Activated T-helper 1 cell treated with anti-CD3 and anti-CD28 coated beads, Interleukin-2, amount 50 U/mL, for 16 hours (primary cell): ENCODE results near the gene SAMD4A.
"Not testable (repeated sequence)": the region's sequence is repeated elsewhere in the genome, so short reads cannot be mapped to it uniquely, and the experiment has no call there.

Experiments
- DNase-seq, 2 donors: peaks; one replicate each; pipeline ENCODE4 v3.0.0-alpha.2; 2020; ENCODE audit warnings: low read depth in 1 of 2, low spot score in 1 of 2

Gene SAMD4A

GRCh38 chr14:54722791-54723432, 156.0 kb downstream of the SAMD4A start:
- DNase-seq, result no peak

DNA sequence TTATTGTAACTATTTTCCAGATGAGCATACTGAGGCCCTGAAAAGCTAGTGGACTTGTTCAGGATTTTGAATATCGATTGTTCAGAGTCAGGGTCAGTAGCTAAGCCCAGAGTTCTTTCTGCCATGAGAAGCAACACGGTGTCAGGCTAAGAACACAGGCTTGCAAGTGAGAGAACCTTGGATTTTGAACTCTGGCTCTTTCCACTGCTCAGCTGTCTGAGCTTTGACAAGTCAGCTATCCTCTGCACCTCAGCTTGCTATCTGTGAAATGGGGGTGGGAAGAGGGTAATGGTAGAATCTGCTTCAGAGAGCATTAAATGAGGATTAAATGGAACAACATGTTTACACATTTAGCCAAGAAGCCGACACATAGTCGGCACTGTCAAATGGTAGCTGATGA, 157.2 kb downstream of the SAMD4A start:
- DNase-seq, result no peak

GRCh38 chr14:54724676-54725325, 157.9 kb downstream of the SAMD4A start:
- DNase-seq, result no peak

- no peak for DNase-seq
Measured at GRCh38 chr14:54725998-54726397, 159.1 kb downstream of the SAMD4A start.

DNA sequence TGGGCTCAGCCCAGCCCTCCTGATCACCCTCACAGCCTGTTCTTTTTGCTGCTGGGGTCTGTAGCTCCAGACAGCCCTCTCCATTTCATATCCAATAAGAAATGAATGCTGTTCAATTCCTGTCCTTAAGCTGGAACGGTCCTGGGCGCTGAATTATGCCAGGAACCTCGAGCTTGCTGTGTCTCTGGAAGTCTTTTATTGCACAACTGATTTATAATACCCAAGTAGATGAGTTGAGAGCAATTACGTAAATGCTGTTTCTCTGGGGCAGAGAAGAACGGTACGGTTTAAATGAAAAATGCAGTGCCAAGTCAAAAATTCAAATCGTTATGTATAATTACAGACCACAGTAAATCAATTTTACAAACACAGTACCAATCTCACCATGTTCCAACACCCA, 161.0 kb downstream of the SAMD4A start:
- no peak for DNase-seq

DNA sequence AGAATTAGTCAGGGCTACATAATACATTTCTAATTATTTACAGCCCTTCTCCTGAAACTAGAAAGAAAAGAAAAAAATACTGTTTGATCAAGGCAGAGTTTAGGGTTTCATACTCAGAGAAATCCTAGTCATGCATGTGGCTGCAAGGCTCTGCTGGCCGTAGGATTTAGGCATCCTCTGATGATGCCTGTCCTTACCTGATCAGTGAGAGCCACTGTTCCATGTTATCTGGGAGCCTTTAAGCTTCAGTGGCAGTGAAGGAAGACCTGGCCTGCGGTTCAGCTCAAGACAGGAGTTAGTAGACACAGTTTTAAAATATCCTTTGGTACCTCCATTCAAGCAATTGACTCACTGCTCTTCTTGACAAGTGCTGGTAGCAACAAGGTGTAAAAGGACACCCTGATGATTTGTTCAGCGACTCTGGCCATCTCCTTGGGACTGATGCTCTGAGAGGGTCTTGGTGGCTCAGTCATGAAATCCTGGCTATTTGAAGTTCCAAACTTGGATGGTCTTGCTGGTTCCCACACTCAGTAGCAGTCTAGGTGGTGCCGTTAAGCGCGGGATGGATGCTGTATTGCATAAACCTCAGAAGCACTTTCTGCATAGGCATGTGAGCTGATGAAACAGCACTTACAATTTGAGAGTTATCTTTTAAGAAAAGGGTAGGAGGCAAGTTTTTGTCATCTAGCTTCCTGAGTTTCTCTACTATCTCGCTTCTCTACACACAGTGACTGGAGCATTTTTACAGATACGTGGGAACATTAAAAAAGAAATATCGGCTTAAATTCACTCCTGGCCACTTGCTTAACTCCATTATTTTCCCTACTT, 162.0 kb downstream of the SAMD4A start:
- DNase-seq, result no peak

- no peak for DNase-seq
Measured at GRCh38 chr14:54730156-54730961, 163.4 kb downstream of the SAMD4A start.

DNA sequence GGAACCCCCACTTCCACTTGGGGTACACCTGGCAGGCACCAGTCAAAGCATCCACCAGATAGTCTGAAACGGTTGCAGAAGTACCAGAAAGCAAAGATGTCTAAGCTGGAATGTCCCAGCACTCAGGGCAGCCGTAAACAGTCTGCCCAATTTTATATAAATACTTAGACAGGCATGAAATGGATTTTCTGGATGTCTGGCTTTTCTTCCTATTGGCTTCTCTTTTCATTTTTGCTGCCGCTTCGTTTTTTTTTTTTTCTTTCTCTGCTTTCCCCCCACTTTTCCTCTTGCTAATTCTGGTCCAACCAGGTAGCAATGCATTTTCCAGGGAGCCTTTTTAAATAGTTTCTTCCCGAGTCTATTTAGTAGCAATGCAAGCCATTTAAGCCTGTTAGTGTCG, 168.0 kb downstream of the SAMD4A start:
- DNase-seq, result no peak

DNA sequence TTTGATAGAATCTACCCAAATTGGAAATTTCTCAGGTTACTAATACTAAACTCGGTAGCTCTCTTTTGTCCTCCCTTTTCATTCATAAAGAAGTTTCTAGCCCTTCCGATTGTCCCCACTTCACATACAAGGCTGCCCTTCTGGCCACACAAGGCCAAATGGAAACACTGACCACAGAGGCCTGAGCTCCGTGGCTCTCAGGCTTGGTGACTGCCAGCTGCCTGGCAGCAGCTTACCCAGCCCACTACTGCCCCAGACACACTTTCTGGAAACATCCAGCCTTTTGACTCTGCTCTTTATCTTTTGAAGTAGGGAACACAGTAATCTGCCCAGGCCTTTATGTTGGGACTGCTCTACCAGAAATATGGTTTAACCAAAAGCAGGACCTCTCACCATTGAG, 168.5 kb downstream of the SAMD4A start:
- DNase-seq, result no peak

GRCh38 chr14:54737132-54737711, 170.3 kb downstream of the SAMD4A start:
- DNase-seq, result no peak

- no peak for DNase-seq
Measured at GRCh38 chr14:54738009-54738408, 171.1 kb downstream of the SAMD4A start.

GRCh38 chr14:54739514-54739913, 172.6 kb downstream of the SAMD4A start:
- no peak for DNase-seq

- DNase-seq, result no peak
Measured at GRCh38 chr14:54742492-54743350, 175.8 kb downstream of the SAMD4A start.

GRCh38 chr14:54743382-54743781, 176.5 kb downstream of the SAMD4A start:
- no peak for DNase-seq

GRCh38 chr14:54746019-54746418, 179.1 kb downstream of the SAMD4A start:
- no peak for DNase-seq

DNA sequence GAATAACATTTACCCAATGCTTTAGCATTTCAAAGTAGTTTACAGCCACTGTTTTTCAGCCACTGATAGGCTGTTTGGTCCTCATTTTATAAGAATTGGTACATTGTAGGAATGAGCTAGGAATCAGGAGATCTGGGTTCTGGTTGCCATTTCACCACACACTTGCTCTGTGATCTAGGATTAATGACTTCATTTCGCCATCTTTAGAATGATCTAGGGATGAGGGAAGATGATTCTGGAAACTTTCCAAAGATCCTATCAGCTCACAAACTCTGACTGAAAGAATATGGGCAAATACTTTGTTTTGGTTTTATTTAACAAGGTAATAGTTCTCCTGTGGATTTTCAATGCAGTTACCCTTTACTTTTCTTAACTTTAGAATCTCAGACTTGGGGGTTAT, 180.7 kb downstream of the SAMD4A start:
- DNase-seq, result no peak

GRCh38 chr14:54749180-54749579, 182.3 kb downstream of the SAMD4A start:
- no peak for DNase-seq

GRCh38 chr14:54749727-54750126, 182.8 kb downstream of the SAMD4A start:
- DNase-seq, result no peak

DNA sequence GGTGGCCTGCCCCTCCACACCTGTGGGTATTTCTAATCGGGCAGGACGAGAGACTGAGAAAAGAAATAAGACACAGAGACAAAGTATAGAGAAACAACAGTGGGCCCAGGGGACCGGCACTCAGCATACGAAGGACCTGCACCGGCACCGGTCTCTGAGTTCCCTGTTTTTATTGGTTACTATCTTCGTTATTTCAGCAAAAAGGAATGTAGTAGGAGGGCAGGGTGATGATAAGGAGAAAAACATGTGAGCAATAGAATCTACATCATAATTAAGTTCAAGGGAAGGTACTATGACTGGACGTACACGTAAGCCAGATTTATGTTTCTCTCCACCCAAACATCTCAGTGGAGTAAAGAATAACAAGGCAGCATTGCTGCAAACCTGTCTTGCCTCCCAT, 185.7 kb downstream of the SAMD4A start:
- DNase-seq, result not testable (repeated sequence)

- not testable (repeated sequence) for DNase-seq
Measured at GRCh38 chr14:54753396-54753795, 186.5 kb downstream of the SAMD4A start.
